ENCODE measurements around the gene CSNK1G3.

CSNK1G3 gene

GRCh38 chr5:123645024-123645603 lies 133.1 kb downstream of the CSNK1G3 start:
- no peak for DNase-seq (ENCODE audit: low spot score)

GRCh38 chr5:123647066-123647465 lies 135.1 kb downstream of the CSNK1G3 start:
- DNase-seq (ENCODE audit: low spot score), result no peak

GRCh38 chr5:123651234-123651633 lies 139.3 kb downstream of the CSNK1G3 start:
- DNase-seq (ENCODE audit: low spot score), result no peak

GRCh38 chr5:123659011-123659410 lies 147.0 kb downstream of the CSNK1G3 start:
- DNase-seq (ENCODE audit: low spot score), result no peak

GRCh38 chr5:123659495-123659894 lies 147.5 kb downstream of the CSNK1G3 start:
- no peak for DNase-seq (ENCODE audit: low spot score)

- DNase-seq (ENCODE audit: low spot score), result no peak
Measured at GRCh38 chr5:123664961-123665360, 153.0 kb downstream of the CSNK1G3 start.

- DNase-seq (ENCODE audit: low spot score), result no peak
Measured at GRCh38 chr5:123665822-123666371, 153.9 kb downstream of the CSNK1G3 start.

Data from LoVo (cell line).